GM12878 (cell line): ENCODE results near the gene RPA3. TPM values are rescaled to one million over a fixed set of nuclear protein-coding genes. Genes with fewer than 3 reads are reported as not detected.

ENCODE experiments used
- ATAC-seq: fragments of 200-7000 bp; cut with Tn5 transposase; 3 replicates; pipeline ENCODE4 v1.9.1; 2020; ENCODE audit warnings: mild to moderate bottlenecking, moderate library complexity
- BruUV-seq: library from RNA; stranded (reverse); fragments of 400-500 nt; replicated peaks from 2 replicates; lab custom pipeline; 2021; lab: Mats Ljungman, UMichigan
- CTCF ChIA-PET: fragments of 300-600 bp; sonication (Branson Sonifier 250); formaldehyde crosslinking; extraction: SDS; loops from one replicate; lab custom pipeline; 2021; ENCODE audit warnings: inconsistent platforms; lab: Yijun Ruan, JAX
- POLR2A ChIA-PET: fragments of 350-600 bp; formaldehyde crosslinking; extraction: SDS; loops from one replicate; lab custom pipeline; 2021; ENCODE audit warnings: inconsistent platforms; lab: Charles Lee
- RAD21 ChIA-PET: fragments of 300-600 bp; sonication (Branson Sonifier 250); formaldehyde crosslinking; loops from one replicate; lab custom pipeline; 2023; ENCODE audit warnings: antibody characterized with exemption; ENCODE audit not compliant: unreplicated experiment; lab: Charles Lee
- SMC1A ChIA-PET: fragments of 300-600 bp; sonication (Branson Sonifier 250); formaldehyde crosslinking; loops from one replicate; lab custom pipeline; 2023; ENCODE audit not compliant: unreplicated experiment, uncharacterized antibody; lab: Charles Lee
- DNase-seq: peaks from one replicate; pipeline ENCODE4 v3.0.0-alpha.2; 2011; ENCODE audit warnings: low read depth, low spot score
- FAIRE-seq: peaks from 3 replicates; lab custom pipeline; 2011; peaks lifted over from hg19 to GRCh38; lab: Jason Lieb, UNC
- H2AFZ ChIP-seq: 2 replicates; pipeline ENCODE4 v1.6.0; 2011; ENCODE audit warnings: low read depth, low read length, control low read depth; ENCODE audit not compliant: control insufficient read depth
- H3K27ac ChIP-seq: 2 replicates; pipeline ENCODE4 v1.5.1; 2011; ENCODE audit warnings: control low read depth; ENCODE audit not compliant: control insufficient read depth, insufficient read depth
- H3K27me3 ChIP-seq, 2 experiments: replicated peaks in 1 of 2; 2 replicates each; pipeline versions ENCODE4 v1.6.0 to v1.6.1; 2011; ENCODE audit warnings: low read length in 1 of 2; ENCODE audit not compliant: control insufficient read depth in 2 of 2, insufficient read depth in 2 of 2
- H3K36me3 ChIP-seq, 2 experiments: 2 replicates each; pipeline ENCODE4 v1.5.1; 2011; ENCODE audit warnings: low read length in 1 of 2; ENCODE audit not compliant: control insufficient read depth in 2 of 2, insufficient read depth in 2 of 2
- H3K4me1 ChIP-seq: 2 replicates; pipeline ENCODE4 v1.6.1; 2011; ENCODE audit warnings: mild to moderate bottlenecking, low read length, moderate library complexity, mixed read lengths; ENCODE audit not compliant: control insufficient read depth, insufficient read depth
- H3K4me2 ChIP-seq: 2 replicates; pipeline ENCODE4 v1.6.0; 2011; ENCODE audit warnings: control low read depth; ENCODE audit not compliant: control insufficient read depth, insufficient read depth
- H3K4me3 ChIP-seq: fragments of 200-600 bp; sonication (generic); 2 replicates; pipeline ENCODE4 v1.5.1; 2016
- H3K79me2 ChIP-seq: 2 replicates; pipeline ENCODE4 v1.6.0; 2011; ENCODE audit warnings: low read length; ENCODE audit not compliant: control insufficient read depth, insufficient read depth
- H3K9ac ChIP-seq: 2 replicates; pipeline ENCODE4 v1.8.0; 2011; ENCODE audit warnings: low read length, control low read depth, mixed read lengths; ENCODE audit not compliant: control insufficient read depth, insufficient read depth
- H3K9me3 ChIP-seq: replicated peaks from 3 replicates; pipeline ENCODE4 v1.5.1; 2011; ENCODE audit warnings: mild to moderate bottlenecking, low read length; ENCODE audit not compliant: control insufficient read depth, insufficient read depth
- H4K20me1 ChIP-seq: 2 replicates; pipeline ENCODE4 v1.6.0; 2011; ENCODE audit not compliant: control insufficient read depth, insufficient read depth
- CTCF ChIP-seq, 3 experiments: IDR thresholded peaks in 2 of 3; conservative IDR thresholded peaks in 1 of 3; 2 replicates each; pipeline ENCODE4 v1.5.1; 2011; ENCODE audit warnings: low read depth in 3 of 3, low read length in 3 of 3, mild to moderate bottlenecking in 3 of 3, control low read depth in 2 of 3, moderate library complexity in 2 of 3, inconsistent platforms in 1 of 3, mixed read lengths in 1 of 3; ENCODE audit not compliant: control insufficient read depth in 2 of 3, insufficient read depth in 1 of 3; ENCODE audit errors: extremely low read depth in 1 of 3
- HDAC2 ChIP-seq: fragments of 200-600 bp; sonication (generic); IDR thresholded peaks from 2 replicates; pipeline ENCODE4 v1.6.1; 2017
- HDAC6 ChIP-seq: fragments of 200-600 bp; sonication (generic); IDR thresholded peaks from one replicate; pipeline ENCODE4 v1.8.0; 2017; ENCODE audit warnings: antibody characterized with exemption; ENCODE audit not compliant: unreplicated experiment
- MEF2B ChIP-seq: fragments of 450-650 bp; IDR thresholded peaks from 2 replicates; pipeline ENCODE4 v1.6.1; 2018; ENCODE audit warnings: mild to moderate bottlenecking, moderate library complexity; ENCODE audit not compliant: partially characterized antibody, poor library complexity, severe bottlenecking
- NFXL1 ChIP-seq: fragments of 450-650 bp; IDR thresholded peaks from 2 replicates; pipeline ENCODE4 v1.6.1; 2017; ENCODE audit warnings: antibody characterized with exemption, mild to moderate bottlenecking, borderline replicate concordance
- NFYA ChIP-seq: IDR thresholded peaks from 2 replicates; pipeline ENCODE4 v1.6.1; 2011; ENCODE audit warnings: low read depth, mild to moderate bottlenecking, low read length, improper control_type of control experiment, borderline replicate concordance
- PML ChIP-seq: IDR thresholded peaks from 2 replicates; pipeline ENCODE4 v1.6.1; 2012; ENCODE audit warnings: low read length, inconsistent platforms
- RAD21 ChIP-seq: IDR thresholded peaks from 2 replicates; pipeline ENCODE4 v1.6.1; 2011; ENCODE audit warnings: mild to moderate bottlenecking, low read depth, low read length, moderate library complexity; ENCODE audit not compliant: insufficient read depth
- RB1 ChIP-seq: fragments of 450-650 bp; formaldehyde crosslinking; IDR thresholded peaks from 2 replicates; pipeline ENCODE4 v1.6.1; 2017; ENCODE audit warnings: mild to moderate bottlenecking, borderline replicate concordance
- SMAD5 ChIP-seq: IDR thresholded peaks from 2 replicates; pipeline ENCODE4 v1.6.1; 2016; ENCODE audit warnings: antibody characterized with exemption, low read depth
- YBX1 ChIP-seq: fragments of 450-650 bp; IDR thresholded peaks from 2 replicates; pipeline ENCODE4 v1.6.1; 2016; ENCODE audit warnings: antibody characterized with exemption
- YY1 ChIP-seq: IDR thresholded peaks from 2 replicates; pipeline ENCODE4 v1.6.1; 2011; ENCODE audit warnings: low read depth, mild to moderate bottlenecking, low read length
- ZBTB11 ChIP-seq: fragments of 450-650 bp; formaldehyde crosslinking; IDR thresholded peaks from 2 replicates; pipeline ENCODE4 v1.5.0; 2022; ENCODE audit warnings: mild to moderate bottlenecking, missing genetic modification characterization
- ZNF24 ChIP-seq: fragments of 450-650 bp; IDR thresholded peaks from 2 replicates; pipeline ENCODE4 v1.6.1; 2017; ENCODE audit warnings: antibody characterized with exemption, mild to moderate bottlenecking
- ZNF384 ChIP-seq: IDR thresholded peaks from 2 replicates; pipeline ENCODE4 v1.6.1; 2012; ENCODE audit warnings: low read depth, mild to moderate bottlenecking, low read length, improper control_type of control experiment, borderline replicate concordance
- WGBS: methylation state at CpG from one replicate; pipeline ENCODE4 v1.1.6; 2016; ENCODE audit warnings: low lambda C conversion rate; ENCODE audit not compliant: insufficient replicate concordance, insufficient coverage; ENCODE audit errors: missing lambda C conversion rate; 5-methylcytosine and 5-hydroxymethylcytosine counted together
- in situ Hi-C: fragments of 300-500 bp; cut with MboI; formaldehyde crosslinking; loops from 9 replicates; pipeline ENCODE4 v1.14.3; 2018; ENCODE audit warnings: mixed read lengths
- intact Hi-C: fragments of 100-400 bp; cut with micrococcal nuclease; formaldehyde crosslinking; loops from one replicate; pipeline ENCODE4 v1.14.2; 2022; ENCODE audit not compliant: unreplicated experiment
- polyA plus RNA-seq, 11 experiments: library from polyadenylated mRNA; depleted of rRNA in 4 of 11; unstranded in 6 of 11; stranded (reverse) in 5 of 11; fragments of >200 nt; fragmentation: Nextera tagmentation in 4 of 11; fragmentation: Illumina TruSeq in 1 of 11; extraction: Ambion mirVana in 4 of 11; extraction: Trizol in 1 of 11; gene quantifications; 1 replicate in 1 of 11; 2 replicates in 10 of 11; pipeline versions ENCODE4 v1.2.1 to v1.2.3, GENCODE V29; 2011 to 2016; ENCODE audit warnings: inconsistent platforms in 2 of 11, missing spikeins in 2 of 11, low read depth in 1 of 11
- total RNA-seq, 4 experiments: library from RNA; depleted of rRNA in 3 of 4; stranded (reverse); fragments of >200 nt in 3 of 4; fragmentation: Illumina TruSeq in 1 of 4; extraction: Trizol in 1 of 4; gene quantifications; 2 replicates each; pipeline versions ENCODE4 v1.2.1 to v1.2.3, GENCODE V29; 2013 to 2021
- TF ChIP-seq, protein P1 (sequence below): fragments of 450-650 bp; IDR thresholded peaks from 2 replicates; pipeline ENCODE4 v1.6.1; 2017; ENCODE audit warnings: mild to moderate bottlenecking, moderate library complexity

Gene RPA3
- total and polyA plus RNA-seq, 10 of the 15 experiments (the other 5 are each of a cell fraction or from before 2014, with no cell fraction given) = 60.2 to 343 (median 112) TPM

DNA sequence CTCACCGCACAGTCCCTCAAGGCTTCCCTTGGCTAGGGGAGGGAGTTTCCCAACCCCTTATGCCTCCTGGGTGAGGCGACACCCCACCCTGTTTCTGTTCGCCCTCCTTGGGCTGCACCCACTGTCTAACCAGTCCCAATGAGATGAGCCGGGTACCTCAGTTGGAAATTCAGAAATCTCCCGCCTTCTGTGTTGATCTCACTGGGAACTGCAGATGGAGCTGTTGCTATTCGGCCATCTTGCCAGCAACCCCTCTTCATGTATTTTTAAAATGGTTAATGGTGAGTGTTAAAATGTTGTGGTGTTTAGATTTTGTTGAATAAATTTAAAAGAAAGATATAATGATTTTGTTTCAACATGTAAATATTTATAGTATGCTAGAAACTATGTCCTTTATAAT, 55.9 kb downstream of the RPA3 start:
- Histone ChIP-seq H3K79me2 (no peaks in the 10 kb centered on the region), H3K4me3 (no peak overlapping the region), H2AFZ (no peak overlapping the region), H3K27ac (no peak overlapping the region), H3K4me1 (no peaks in the 10 kb centered on the region), H3K4me2 (no peak overlapping the region), H4K20me1 (no peaks in the 10 kb centered on the region), H3K9me3 (no peaks in the 10 kb centered on the region; the same call in 2 of the 3 replicates), H3K27me3 (no peaks in the 10 kb centered on the region), H3K9ac (no peak overlapping the region), H3K36me3 (no peaks in the 10 kb centered on the region)
- in situ Hi-C loops (no loop called here), intact Hi-C loops (no loop called here)
- CTCF ChIA-PET = interaction anchor here (1.9 to 2.7 kb wide), 2 partner anchors 19 to 99 kb away, joined by 6 to 11 read pairs; no protein-coding TSS in a partner anchor
- RAD21 ChIA-PET = interaction anchor here (2.3 kb wide), 1 partner anchor 19 kb away, joined by 6 read pairs; no protein-coding TSS in a partner anchor
- ATAC-seq (no peak), DNase-seq (no peak), FAIRE-seq (no peak)
- POLR2A ChIA-PET = interaction anchor here (0.6 kb wide), 1 partner anchor 452 kb away, joined by 8 read pairs; no protein-coding TSS in a partner anchor
- BruUV-seq = no TSS peak
- SMC1A ChIA-PET = interaction anchor here (0.8 kb wide), 1 partner anchor 89 kb away, joined by 3 read pairs; no protein-coding TSS in a partner anchor
- WGBS = 89% methylated on average over 6 of the region's 6 CpGs
- TF ChIP-seq MEF2B (no peak), YY1 (peak; percentile 64), RAD21 (peak; percentile 39), CTCF (IDR thresholded peaks at IDR 0.05 in 2 of 3, conservative IDR thresholded peaks at IDR 0.05 in 1 of 3; ENCODE audit: control insufficient read depth in 2 of 3, extremely low read depth in 1 of 3, insufficient read depth in 1 of 3, low read depth in 3 of 3, low read length in 3 of 3) (peak; percentile 3 to 21 (median 18); a peak in 2 of 6 replicates), SMAD5 (no peak), NFXL1 (no peak), ZNF384 (no peak), RB1 (no peak), ZBTB11 (CRISPR knock-in tag) (no peak), ZNF24 (no peak), NFYA (no peak), HDAC6 (no peak), PML (no peak), YBX1 (no peak), HDAC2 (no peak)
- TF ChIP-seq, protein P1, sequence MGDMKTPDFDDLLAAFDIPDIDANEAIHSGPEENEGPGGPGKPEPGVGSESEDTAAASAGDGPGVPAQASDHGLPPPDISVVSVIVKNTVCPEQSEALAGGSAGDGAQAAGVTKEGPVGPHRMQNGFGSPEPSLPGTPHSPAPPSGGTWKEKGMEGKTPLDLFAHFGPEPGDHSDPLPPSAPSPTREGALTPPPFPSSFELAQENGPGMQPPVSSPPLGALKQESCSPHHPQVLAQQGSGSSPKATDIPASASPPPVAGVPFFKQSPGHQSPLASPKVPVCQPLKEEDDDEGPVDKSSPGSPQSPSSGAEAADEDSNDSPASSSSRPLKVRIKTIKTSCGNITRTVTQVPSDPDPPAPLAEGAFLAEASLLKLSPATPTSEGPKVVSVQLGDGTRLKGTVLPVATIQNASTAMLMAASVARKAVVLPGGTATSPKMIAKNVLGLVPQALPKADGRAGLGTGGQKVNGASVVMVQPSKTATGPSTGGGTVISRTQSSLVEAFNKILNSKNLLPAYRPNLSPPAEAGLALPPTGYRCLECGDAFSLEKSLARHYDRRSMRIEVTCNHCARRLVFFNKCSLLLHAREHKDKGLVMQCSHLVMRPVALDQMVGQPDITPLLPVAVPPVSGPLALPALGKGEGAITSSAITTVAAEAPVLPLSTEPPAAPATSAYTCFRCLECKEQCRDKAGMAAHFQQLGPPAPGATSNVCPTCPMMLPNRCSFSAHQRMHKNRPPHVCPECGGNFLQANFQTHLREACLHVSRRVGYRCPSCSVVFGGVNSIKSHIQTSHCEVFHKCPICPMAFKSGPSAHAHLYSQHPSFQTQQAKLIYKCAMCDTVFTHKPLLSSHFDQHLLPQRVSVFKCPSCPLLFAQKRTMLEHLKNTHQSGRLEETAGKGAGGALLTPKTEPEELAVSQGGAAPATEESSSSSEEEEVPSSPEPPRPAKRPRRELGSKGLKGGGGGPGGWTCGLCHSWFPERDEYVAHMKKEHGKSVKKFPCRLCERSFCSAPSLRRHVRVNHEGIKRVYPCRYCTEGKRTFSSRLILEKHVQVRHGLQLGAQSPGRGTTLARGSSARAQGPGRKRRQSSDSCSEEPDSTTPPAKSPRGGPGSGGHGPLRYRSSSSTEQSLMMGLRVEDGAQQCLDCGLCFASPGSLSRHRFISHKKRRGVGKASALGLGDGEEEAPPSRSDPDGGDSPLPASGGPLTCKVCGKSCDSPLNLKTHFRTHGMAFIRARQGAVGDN = no peak
